GM06990 (cell line): ENCODE results near the gene TMEM229A.
A peak's percentile ranks its signal among the peaks of the same experiment; 100 is the strongest.

Experiments used
- DNase-seq: peaks from one replicate; pipeline ENCODE4 v3.0.0-alpha.2; 2011; ENCODE audit not compliant: insufficient read length; ENCODE audit errors: extremely low read depth
- H3K27me3 ChIP-seq: replicated peaks from 2 replicates; pipeline ENCODE4 v1.6.0; 2011; ENCODE audit warnings: low read length; ENCODE audit not compliant: control insufficient read depth, insufficient read depth
- H3K36me3 ChIP-seq: 2 replicates; pipeline ENCODE4 v1.5.1; 2011; ENCODE audit warnings: low read length; ENCODE audit not compliant: control insufficient read depth, insufficient read depth
- H3K4me3 ChIP-seq: replicated peaks from 2 replicates; pipeline ENCODE4 v1.5.1; 2011; ENCODE audit warnings: low read depth, mild to moderate bottlenecking, control low read depth, low read length
- TF ChIP-seq, protein P1 (sequence below): IDR thresholded peaks from 2 replicates; pipeline ENCODE4 v1.5.1; 2011; ENCODE audit warnings: low read length, control low read depth, mild to moderate bottlenecking, inconsistent platforms; ENCODE audit not compliant: insufficient read depth, poor library complexity, severe bottlenecking

Gene TMEM229A

DNA sequence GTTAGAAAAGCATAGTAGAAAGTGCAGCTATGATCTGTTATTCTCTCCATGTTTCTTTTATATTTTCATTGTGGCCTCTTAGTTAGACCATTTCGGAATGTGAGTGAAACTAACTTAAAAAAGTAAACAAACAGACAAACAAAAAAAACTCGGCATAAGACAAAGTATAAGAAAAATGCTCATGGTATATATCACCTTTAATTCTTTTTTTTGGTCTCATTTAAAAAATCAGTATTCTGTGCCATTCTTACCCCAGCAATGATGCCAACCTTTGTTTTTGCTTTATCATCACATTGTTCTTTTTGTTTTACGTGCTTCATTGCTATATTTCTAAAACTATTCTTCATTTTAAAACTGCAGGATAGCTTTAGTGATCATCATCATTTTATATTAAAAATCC lies 2.8 kb upstream of the TMEM229A start:
- Histone ChIP-seq H3K36me3 (no peaks in the 10 kb centered on the region), H3K4me3 (no peak overlapping the region), H3K27me3 (no peaks in the 10 kb centered on the region; the same call in 1 of the 2 replicates)
- DNase-seq, result no peak
- TF ChIP-seq, protein P1, sequence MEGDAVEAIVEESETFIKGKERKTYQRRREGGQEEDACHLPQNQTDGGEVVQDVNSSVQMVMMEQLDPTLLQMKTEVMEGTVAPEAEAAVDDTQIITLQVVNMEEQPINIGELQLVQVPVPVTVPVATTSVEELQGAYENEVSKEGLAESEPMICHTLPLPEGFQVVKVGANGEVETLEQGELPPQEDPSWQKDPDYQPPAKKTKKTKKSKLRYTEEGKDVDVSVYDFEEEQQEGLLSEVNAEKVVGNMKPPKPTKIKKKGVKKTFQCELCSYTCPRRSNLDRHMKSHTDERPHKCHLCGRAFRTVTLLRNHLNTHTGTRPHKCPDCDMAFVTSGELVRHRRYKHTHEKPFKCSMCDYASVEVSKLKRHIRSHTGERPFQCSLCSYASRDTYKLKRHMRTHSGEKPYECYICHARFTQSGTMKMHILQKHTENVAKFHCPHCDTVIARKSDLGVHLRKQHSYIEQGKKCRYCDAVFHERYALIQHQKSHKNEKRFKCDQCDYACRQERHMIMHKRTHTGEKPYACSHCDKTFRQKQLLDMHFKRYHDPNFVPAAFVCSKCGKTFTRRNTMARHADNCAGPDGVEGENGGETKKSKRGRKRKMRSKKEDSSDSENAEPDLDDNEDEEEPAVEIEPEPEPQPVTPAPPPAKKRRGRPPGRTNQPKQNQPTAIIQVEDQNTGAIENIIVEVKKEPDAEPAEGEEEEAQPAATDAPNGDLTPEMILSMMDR, result no peak

DNA sequence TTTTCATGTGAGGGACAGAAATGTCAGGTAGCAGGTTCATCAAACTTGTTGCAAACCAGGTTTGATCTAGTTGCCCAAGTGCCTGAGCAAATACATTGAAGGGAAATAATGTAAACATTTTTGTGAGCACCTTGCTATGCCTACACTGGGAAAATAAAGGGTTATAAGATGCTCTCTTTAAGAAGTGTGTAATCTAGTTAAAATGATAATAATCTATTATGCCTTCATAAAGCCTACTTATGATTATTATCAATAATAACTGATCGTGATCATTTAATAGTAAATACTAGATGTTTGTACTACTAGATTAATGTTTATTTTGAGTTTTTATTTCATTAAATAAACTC lies 1.9 kb upstream of the TMEM229A start:
- DNase-seq, result no peak
- TF ChIP-seq, protein P1, result no peak
- H3K36me3 ChIP-seq, result no peaks in the 10 kb centered on the region
- no peak overlapping the region for H3K4me3 ChIP-seq
- H3K27me3 ChIP-seq, result no peaks in the 10 kb centered on the region; the same call in 1 of the 2 replicates

DNA sequence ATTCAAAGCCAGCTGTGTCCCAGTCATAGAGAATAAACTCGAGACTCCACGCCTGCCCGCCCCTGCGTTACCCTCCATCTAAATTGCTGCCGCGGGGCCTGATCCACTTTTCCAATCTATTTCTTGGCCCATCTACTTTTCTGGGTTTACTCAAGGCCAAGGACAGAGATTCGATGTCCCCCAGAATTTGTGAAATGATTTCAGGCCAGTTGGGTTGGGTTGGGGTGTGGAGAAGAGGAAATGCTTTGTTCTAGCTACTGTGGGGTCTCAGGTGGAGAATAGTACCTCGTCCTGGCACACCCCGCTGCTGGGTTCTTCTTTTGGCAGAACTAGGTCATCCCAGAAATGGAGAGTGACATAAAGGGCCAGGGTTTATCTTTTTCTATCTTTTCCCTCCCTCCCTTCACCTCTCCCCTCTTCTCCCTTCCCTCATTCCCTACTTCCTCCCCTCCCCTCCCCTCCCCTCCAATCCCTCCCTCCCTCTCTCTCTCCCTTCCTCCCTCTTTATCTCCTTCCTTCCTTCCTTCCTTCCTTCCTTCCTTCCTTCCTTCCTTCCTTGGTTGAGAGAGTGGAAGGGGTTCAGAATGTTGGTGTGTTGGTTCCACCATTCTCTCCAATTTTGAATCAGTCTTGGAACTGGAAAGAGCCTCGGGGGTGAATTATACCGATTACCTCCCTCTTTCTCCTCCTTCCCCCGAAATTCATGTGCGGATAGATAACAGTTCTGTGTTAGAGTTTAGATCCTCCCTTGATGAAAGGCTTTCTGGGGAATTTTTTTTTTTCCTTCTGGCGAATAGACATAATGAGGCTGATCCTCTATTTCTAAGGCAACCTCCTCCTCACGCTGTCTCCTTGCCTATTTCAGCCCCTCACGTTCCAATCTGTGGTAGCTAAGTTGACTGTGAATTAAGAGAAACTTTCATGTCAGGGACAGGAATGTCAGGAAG lies 1.2 kb upstream of the TMEM229A start:
- no peak for DNase-seq
- H3K36me3 ChIP-seq, result no peaks in the 10 kb centered on the region
- H3K27me3 ChIP-seq, result no peaks in the 10 kb centered on the region; the same call in 1 of the 2 replicates
- TF ChIP-seq, protein P1, result no peak
- H3K4me3 ChIP-seq, result no peak overlapping the region

DNA sequence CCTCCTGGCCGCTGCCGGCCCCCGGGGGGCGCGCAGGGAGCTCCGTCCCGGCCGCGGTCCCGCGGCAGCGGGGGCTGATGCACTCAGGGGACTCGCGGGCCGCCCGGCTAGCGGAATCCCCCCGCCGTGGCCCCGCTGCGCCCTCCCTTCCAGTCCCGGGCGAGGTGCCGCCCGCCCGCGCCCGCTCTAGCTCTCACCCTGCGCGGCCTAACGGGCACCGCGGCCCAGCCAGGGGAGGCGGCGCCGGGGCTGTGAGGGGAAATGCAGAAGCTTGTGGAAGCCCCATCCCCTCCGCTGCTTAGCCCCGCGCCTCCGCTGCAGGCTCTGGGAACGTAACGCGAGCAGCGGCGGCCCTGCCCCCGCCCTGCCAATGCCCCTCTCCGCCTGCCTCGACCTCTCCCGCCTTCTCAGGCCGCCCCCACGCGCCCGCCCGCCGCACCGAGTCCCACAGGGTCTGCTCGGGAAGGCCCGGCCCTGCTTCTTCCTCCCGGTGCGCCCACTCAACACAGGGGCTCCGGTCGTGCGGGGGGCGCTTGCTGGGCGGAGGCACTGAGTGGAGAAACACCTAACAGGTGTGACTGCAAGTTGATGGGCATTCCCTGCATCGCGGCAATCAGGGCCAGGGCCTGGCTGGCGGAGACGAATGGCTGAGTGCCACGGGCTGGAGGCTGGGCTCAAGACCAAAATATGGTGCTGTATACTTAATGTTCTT lies 384 bp upstream of the TMEM229A start:
- TF ChIP-seq, protein P1, result no peak
- DNase-seq, result peak; percentile 17
- H3K27me3 ChIP-seq, result no peaks in the 10 kb centered on the region; the same call in 1 of the 2 replicates
- H3K4me3 ChIP-seq, result no peak overlapping the region
- no peaks in the 10 kb centered on the region for H3K36me3 ChIP-seq

DNA sequence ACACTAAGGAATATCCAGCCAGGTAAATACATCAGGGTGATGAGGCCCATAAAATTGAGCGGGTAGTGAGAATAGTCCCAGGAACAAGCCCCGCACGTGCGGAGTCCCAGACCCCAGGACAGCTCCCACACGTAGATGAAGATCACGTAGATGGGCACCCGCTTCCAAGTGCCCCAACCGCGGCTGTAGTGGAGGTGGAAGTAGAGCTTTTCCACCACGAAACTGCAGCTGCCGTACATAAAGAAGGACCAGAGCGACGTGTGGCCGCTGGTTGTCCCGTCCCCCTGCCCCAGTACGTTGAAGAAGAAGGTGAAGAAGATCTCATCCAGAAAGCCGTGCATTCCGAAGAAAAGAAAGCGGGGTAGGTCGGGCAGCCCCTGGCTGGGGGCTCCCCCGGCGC lies 948 bp downstream of the TMEM229A start:
- H3K4me3 ChIP-seq, result no peak overlapping the region
- no peaks in the 10 kb centered on the region for H3K36me3 ChIP-seq
- DNase-seq, result peak; percentile 3
- TF ChIP-seq, protein P1, result no peak
- no peaks in the 10 kb centered on the region; the same call in 1 of the 2 replicates for H3K27me3 ChIP-seq
